Natural killer cell (primary cell): ENCODE measurements around the gene CDK11A. TPM values are rescaled to one million over a fixed set of nuclear protein-coding genes. Genes with fewer than 3 reads are reported as not detected.
A peak's percentile ranks its signal among the peaks of the same experiment; 100 is the strongest.
"Not testable (repeated sequence)": the region's sequence is repeated elsewhere in the genome, so short reads cannot be mapped to it uniquely, and the experiment has no call there.

Experiments
- ATAC-seq, 3 donors: fragments of 150-1000 bp in 2 of 3; fragments of 200-7000 bp in 1 of 3; cut with Tn5 transposase; 1 replicate in 1 of 3; 2 replicates in 2 of 3; pipeline ENCODE4 v1.10.0; 2021; ENCODE audit warnings: mild to moderate bottlenecking in 2 of 3, moderate library complexity in 2 of 3
- DNase-seq, 2 donors: peaks; one replicate each; pipeline versions ENCODE4 v3.0.0 to v3.0.0-alpha.2; 2013 to 2021; ENCODE audit warnings: mixed read lengths in 1 of 2
- H3K27ac ChIP-seq: one replicate; pipeline ENCODE4 v1.5.1; 2013; ENCODE audit warnings: mild to moderate bottlenecking, low read length
- H3K27me3 ChIP-seq: one replicate; pipeline ENCODE4 v1.6.1; 2013; ENCODE audit warnings: low read length; ENCODE audit not compliant: control insufficient read depth, insufficient read depth
- H3K36me3 ChIP-seq: one replicate; pipeline ENCODE4 v1.6.1; 2013; ENCODE audit warnings: low read length; ENCODE audit not compliant: control insufficient read depth, insufficient read depth
- H3K4me1 ChIP-seq: one replicate; pipeline ENCODE4 v1.6.1; 2013; ENCODE audit warnings: low read length; ENCODE audit not compliant: control insufficient read depth, insufficient read depth
- H3K4me3 ChIP-seq: one replicate; pipeline ENCODE4 v1.5.1; 2013; ENCODE audit warnings: low read length
- H3K9me3 ChIP-seq: one replicate; pipeline ENCODE4 v1.6.1; 2013; ENCODE audit warnings: low read length; ENCODE audit not compliant: control insufficient read depth, insufficient read depth
- H3K27ac Mint-ChIP-seq, 2 donors: one replicate each; pipeline ENCODE4 v1.8.0; 2022; ENCODE audit warnings: mild to moderate bottlenecking in 2 of 2, mixed read lengths in 2 of 2, moderate library complexity in 1 of 2
- H3K27me3 Mint-ChIP-seq, 2 donors: one replicate each; pipeline ENCODE4 v1.8.0; 2022; ENCODE audit warnings: low read depth in 2 of 2, mixed read lengths in 2 of 2
- H3K36me3 Mint-ChIP-seq: one replicate; pipeline ENCODE4 v1.8.0; 2022; ENCODE audit warnings: mixed read lengths
- H3K4me1 Mint-ChIP-seq, 2 donors: one replicate each; pipeline ENCODE4 v1.8.0; 2022; ENCODE audit warnings: mixed read lengths in 2 of 2
- H3K4me3 Mint-ChIP-seq: one replicate; pipeline ENCODE4 v1.8.0; 2022; ENCODE audit warnings: mild to moderate bottlenecking, moderate library complexity, mixed read lengths
- H3K9me3 Mint-ChIP-seq, 2 donors: one replicate each; pipeline ENCODE4 v1.8.0; 2022; ENCODE audit warnings: mixed read lengths in 2 of 2
- WGBS: methylation state at CpG from one replicate; pipeline ENCODE4 v1.1.7; 2013; ENCODE audit warnings: missing lambda C conversion rate; ENCODE audit not compliant: insufficient coverage; 5-methylcytosine and 5-hydroxymethylcytosine counted together
- intact Hi-C: fragments of 100-400 bp; cut with micrococcal nuclease; formaldehyde crosslinking; loops from one replicate; pipeline ENCODE4 v1.14.2; 2022
- total RNA-seq, 4 donors: library from RNA; stranded (reverse); fragments of 120-200 nt in 1 of 4; gene quantifications; one replicate each; pipeline versions ENCODE4 v1.2.3 to v1.2.4, GENCODE V29; 2013 to 2022
- TF ChIP-seq, protein P1 (sequence below): fragments of 200-600 bp; IDR thresholded peaks from one replicate; pipeline ENCODE4 v1.8.0; 2022; ENCODE audit warnings: antibody characterized with exemption

Gene CDK11A
- total RNA-seq, 3 donors from 2014 or later (not counting 1 experiment from before 2014, with no cell fraction given): 191 to 242 (median 216) TPM

DNA sequence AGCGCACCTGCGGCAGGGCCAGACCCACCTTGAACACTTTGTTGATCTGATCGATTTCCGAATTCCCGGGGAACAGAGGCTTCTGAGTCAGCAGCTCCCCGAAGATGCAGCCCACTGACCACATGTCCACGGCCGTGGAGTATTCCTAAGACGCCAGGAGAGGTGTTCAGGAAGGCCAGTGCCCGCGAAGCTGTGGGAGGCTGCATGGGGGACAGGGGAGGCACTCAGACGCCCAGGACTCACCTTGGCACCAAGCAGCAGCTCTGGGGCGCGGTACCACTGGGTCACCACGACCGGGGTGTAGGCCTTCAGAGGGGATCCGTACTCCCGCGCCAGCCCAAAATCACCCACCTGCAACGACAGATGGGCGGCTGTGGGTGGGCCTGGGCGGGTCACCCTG is 20.4 kb downstream of the CDK11A start:
- no peak overlapping the region for H3K4me3 ChIP-seq
- no peaks in the 10 kb centered on the region for H3K4me1 ChIP-seq
- no peak overlapping the region for H3K27ac ChIP-seq
- Mint-ChIP-seq H3K9me3 (no peaks in the 10 kb centered on the region), H3K4me3 (no peak overlapping the region), H3K27me3 (no peaks in the 10 kb centered on the region), H3K4me1 (no peaks in the 10 kb centered on the region), H3K27ac (no peak overlapping the region), H3K36me3 (no peaks in the 10 kb centered on the region)
- H3K27me3 ChIP-seq: no peaks in the 10 kb centered on the region
- peaks cover 9% of the 10 kb centered on the region for H3K36me3 ChIP-seq
- DNase-seq (no peak), ATAC-seq (no peak)
- no peaks in the 10 kb centered on the region for H3K9me3 ChIP-seq
- TF ChIP-seq, protein P1, sequence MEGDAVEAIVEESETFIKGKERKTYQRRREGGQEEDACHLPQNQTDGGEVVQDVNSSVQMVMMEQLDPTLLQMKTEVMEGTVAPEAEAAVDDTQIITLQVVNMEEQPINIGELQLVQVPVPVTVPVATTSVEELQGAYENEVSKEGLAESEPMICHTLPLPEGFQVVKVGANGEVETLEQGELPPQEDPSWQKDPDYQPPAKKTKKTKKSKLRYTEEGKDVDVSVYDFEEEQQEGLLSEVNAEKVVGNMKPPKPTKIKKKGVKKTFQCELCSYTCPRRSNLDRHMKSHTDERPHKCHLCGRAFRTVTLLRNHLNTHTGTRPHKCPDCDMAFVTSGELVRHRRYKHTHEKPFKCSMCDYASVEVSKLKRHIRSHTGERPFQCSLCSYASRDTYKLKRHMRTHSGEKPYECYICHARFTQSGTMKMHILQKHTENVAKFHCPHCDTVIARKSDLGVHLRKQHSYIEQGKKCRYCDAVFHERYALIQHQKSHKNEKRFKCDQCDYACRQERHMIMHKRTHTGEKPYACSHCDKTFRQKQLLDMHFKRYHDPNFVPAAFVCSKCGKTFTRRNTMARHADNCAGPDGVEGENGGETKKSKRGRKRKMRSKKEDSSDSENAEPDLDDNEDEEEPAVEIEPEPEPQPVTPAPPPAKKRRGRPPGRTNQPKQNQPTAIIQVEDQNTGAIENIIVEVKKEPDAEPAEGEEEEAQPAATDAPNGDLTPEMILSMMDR: no peak
- intact Hi-C loops: no loop called here
- WGBS: 96% methylated on average over 22 of the region's 22 CpGs

DNA sequence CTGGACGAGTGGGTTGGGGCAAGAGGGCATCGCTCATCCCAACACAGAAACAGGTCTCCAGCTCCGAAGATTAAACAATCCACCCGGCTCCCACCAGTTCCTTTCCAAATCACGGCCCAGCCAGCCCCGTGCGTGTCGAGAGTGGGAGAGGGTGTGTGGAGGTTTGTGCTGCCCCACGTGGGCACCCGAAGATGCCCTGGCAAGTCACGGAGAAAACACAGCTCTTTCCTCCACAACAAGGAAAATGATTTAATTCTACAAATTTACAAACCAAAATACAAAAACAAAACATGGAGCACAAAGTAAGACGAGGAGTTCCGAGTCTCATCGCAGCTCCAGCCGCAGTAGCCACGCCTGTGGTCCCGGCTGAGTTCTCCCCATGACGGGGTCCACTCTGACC is 21.7 kb downstream of the CDK11A start:
- intact Hi-C loops, H3K27me3 Mint-ChIP-seq: not testable (repeated sequence)

DNA sequence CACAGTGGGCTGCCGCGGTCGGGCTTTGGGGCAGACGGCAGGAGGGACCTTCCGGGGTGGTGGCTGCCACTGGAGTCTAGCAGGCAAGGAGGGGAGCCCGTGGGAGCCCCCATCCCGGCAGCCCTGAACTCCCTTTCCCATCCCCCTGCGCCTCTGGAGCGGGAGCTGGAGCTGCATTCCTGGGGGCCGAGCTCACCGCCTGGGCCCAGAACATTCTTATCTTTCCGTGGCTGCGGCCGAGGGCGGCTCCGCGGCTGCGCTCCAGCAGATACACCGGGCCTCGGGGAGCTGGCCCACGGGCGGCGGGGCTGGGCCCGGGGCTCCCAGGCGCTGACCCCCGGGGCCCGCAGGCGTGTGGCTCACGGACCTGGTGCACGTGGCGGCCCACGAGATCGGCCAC is 23.6 kb downstream of the CDK11A start:
- ATAC-seq: peak in 1 of 3 donors; percentile 5
- H3K4me1 Mint-ChIP-seq, H3K36me3 ChIP-seq, H3K27me3 ChIP-seq, H3K27ac ChIP-seq, H3K27ac Mint-ChIP-seq, H3K36me3 Mint-ChIP-seq, DNase-seq, H3K4me3 ChIP-seq, H3K4me1 ChIP-seq, H3K27me3 Mint-ChIP-seq, intact Hi-C loops, H3K9me3 Mint-ChIP-seq, H3K9me3 ChIP-seq, H3K4me3 Mint-ChIP-seq: not testable (repeated sequence)
- WGBS: no CpG with 5 or more reads among the region's 33 CpGs

More for the DNA sequence above, 21.7 kb downstream of the CDK11A start:
- not testable (repeated sequence) for H3K36me3 Mint-ChIP-seq, H3K27ac Mint-ChIP-seq, H3K36me3 ChIP-seq, H3K9me3 ChIP-seq, H3K27me3 ChIP-seq, H3K4me1 ChIP-seq, ATAC-seq, H3K4me1 Mint-ChIP-seq, H3K4me3 ChIP-seq, H3K9me3 Mint-ChIP-seq, H3K4me3 Mint-ChIP-seq, H3K27ac ChIP-seq, DNase-seq
- no CpG with 5 or more reads among the region's 18 CpGs for WGBS

DNA sequence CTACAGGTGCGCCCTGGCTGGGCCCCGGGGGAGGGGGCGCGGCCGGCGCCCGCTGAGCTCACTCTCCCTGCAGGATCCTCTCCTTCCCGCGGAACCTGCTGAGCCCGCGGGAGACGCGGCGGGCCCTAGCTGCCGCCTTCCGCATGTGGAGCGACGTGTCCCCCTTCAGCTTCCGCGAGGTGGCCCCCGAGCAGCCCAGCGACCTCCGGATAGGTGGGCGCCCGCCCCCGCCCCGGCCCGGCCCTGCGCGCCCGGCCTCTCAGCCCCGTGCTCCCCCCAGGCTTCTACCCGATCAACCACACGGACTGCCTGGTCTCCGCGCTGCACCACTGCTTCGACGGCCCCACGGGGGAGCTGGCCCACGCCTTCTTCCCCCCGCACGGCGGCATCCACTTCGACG is 24.1 kb downstream of the CDK11A start:
- H3K4me3 ChIP-seq, H3K4me1 ChIP-seq, H3K4me1 Mint-ChIP-seq, H3K27me3 ChIP-seq, intact Hi-C loops, H3K9me3 Mint-ChIP-seq, H3K27ac Mint-ChIP-seq, H3K36me3 ChIP-seq, H3K4me3 Mint-ChIP-seq, H3K27me3 Mint-ChIP-seq, H3K36me3 Mint-ChIP-seq, H3K9me3 ChIP-seq, H3K27ac ChIP-seq, DNase-seq: not testable (repeated sequence)
- ATAC-seq: peak; percentile 40 to 76 (median 67)
- no CpG with 5 or more reads among the region's 45 CpGs for whole genome bisulfite sequencing

DNA sequence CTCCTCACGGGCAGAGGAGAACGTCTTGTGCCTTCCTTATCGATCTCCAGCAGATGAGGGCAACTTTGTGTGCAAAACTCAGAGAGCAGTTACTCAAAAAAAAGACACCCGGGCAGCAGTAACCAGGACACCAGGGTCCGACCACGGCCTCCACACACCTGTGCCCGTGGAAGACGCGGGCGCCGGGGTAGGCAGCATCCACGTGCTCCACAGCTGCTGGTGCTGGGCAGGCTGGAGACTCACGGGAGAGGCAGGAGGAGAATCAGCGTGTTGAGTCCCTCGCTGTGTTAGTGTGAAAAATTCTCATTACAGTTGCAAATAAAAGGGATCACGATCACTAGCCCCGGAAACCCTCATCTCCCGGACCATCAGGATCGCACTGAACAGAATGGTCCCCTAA is 25.1 kb downstream of the CDK11A start:
- not testable (repeated sequence) for ATAC-seq, H3K36me3 ChIP-seq, H3K4me1 Mint-ChIP-seq, H3K9me3 ChIP-seq, H3K4me3 ChIP-seq, H3K27ac Mint-ChIP-seq, H3K27me3 Mint-ChIP-seq, H3K36me3 Mint-ChIP-seq, H3K4me3 Mint-ChIP-seq, H3K4me1 ChIP-seq, H3K9me3 Mint-ChIP-seq, H3K27ac ChIP-seq, DNase-seq, H3K27me3 ChIP-seq
- intact Hi-C loops: loop anchor here (10.0 kb wide), 1 partner anchor 46 kb away; no protein-coding TSS in a partner anchor
- no CpG with 5 or more reads among the region's 19 CpGs for WGBS

DNA sequence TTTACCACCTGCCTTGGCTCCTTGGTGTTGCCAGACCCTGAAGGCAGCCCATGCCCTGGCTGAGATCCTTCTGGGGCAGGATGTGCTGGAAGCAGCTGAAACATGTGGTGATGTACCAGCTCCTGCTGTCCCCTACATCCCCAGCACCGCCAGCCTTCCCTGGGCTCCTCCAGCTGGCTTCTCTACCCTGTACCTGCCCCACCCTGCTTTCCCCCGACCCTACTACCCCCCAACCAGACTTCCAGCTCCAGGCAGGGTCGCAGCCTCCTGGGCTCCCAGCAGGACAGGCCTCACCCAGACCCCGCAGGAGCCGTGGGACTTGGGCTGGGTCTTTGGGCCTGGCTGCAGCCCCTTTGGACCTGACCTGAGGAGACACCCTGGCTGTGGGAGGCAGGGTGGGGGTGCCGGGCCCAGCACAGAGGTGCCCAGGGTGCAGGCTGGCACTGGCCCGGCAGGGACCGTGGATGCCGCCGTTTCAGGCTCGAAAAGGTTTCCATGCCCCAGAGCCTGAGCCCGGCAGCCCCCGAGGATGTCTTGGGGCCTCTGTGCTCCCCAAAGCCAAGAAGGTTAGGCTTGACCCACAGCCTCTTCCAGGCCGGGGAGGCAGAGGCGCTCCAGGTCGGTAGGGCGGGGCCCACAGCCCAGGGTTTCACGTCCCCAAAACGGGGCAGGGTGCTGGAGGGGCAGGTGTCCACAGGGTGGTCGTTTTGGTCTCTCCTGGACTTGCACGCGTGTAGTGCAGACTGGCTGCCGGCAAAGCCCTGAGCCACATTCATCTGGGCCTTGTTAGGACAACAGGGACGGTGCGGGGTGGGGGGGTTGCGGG is 26.6 kb downstream of the CDK11A start:
- H3K36me3 ChIP-seq, H3K27ac Mint-ChIP-seq, H3K36me3 Mint-ChIP-seq, H3K27me3 ChIP-seq, H3K27me3 Mint-ChIP-seq, H3K27ac ChIP-seq, H3K9me3 Mint-ChIP-seq, DNase-seq, H3K4me1 ChIP-seq, ATAC-seq, H3K4me1 Mint-ChIP-seq, H3K9me3 ChIP-seq, H3K4me3 Mint-ChIP-seq, H3K4me3 ChIP-seq: not testable (repeated sequence)
- intact Hi-C loops: loop anchor here (10.0 kb wide), 1 partner anchor 47 kb away; no protein-coding TSS in a partner anchor
- 84% methylated on average over 16 of the region's 26 CpGs for WGBS

DNA sequence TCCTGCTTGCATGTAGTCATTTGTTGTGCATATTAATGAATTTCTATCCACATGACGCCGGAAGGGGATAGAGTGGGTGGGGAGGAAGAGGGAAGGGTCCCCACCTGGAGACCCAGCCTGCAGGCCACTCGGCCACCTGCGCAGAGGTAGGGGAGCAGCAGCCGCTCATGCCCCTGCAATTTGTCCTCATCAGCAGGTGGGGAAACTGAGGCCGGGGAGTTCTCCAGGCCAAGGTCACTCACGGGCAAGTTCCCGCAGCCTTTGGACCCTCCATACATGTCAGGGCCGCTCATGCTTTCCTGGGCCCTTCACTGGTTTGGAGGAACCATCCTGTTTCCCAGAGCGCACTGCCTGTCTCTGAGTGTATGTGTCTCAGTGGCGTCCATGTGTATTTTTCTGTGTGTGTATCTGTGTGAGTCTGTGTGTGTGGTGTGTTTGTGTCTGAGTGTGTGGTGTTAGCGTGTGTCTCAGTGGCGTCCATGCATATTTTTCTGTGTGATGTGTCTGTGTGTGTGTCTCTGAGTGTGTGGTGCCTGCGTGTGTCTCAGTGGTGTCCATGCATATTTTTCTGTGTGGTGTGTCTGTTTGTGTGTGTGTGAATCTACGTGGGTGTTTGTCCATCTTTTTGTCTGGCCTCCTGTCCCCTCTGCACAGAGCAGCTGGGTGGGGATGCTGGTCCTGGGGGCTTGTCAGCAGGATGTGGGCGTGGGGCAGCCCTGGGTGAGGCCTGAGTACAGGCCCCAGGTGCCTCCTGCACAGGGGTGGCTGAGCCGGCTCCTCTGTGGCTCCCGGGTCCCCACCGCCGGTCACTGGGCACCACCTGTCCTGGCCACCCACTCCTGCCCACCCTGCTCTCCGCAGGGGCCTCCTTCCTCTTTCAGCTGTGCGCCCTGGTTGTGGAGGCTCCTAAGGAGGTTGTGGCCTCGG is 27.5 kb downstream of the CDK11A start:
- H3K36me3 Mint-ChIP-seq, DNase-seq, H3K4me3 Mint-ChIP-seq, H3K27ac Mint-ChIP-seq, H3K9me3 Mint-ChIP-seq, H3K36me3 ChIP-seq, H3K4me1 ChIP-seq, H3K9me3 ChIP-seq, H3K27me3 ChIP-seq, H3K4me3 ChIP-seq, H3K27ac ChIP-seq, ATAC-seq, H3K4me1 Mint-ChIP-seq, H3K27me3 Mint-ChIP-seq: not testable (repeated sequence)
- WGBS: 96% methylated on average over 14 of the region's 23 CpGs
- intact Hi-C loops: loop anchor here (10.0 kb wide), 1 partner anchor 48 kb away; no protein-coding TSS in a partner anchor
